ENCODE data around the gene ZNF384. TPM values are rescaled to one million over a fixed set of nuclear protein-coding genes. Genes with fewer than 3 reads are reported as not detected.

ZNF384 gene
- total RNA-seq, 1 experiment from 2014 or later: 68.5 TPM

GRCh38 chr12:6631549-6631961 is 57.6 kb downstream of the ZNF384 start:
- DNase-seq: no peak
- H3K4me3 Mint-ChIP-seq (ENCODE audit: low read depth, unreplicated experiment): no peak overlapping the region
- H3K27ac Mint-ChIP-seq (ENCODE audit: unreplicated experiment): no peak overlapping the region
- H3K9me3 Mint-ChIP-seq (ENCODE audit: low read depth, unreplicated experiment): no peaks in the 10 kb centered on the region
- intact Hi-C loops (cut with micrococcal nuclease; ENCODE audit: unreplicated experiment): no loop called here
- peaks cover 15% of the 10 kb centered on the region for H3K4me1 Mint-ChIP-seq (ENCODE audit: low read depth, unreplicated experiment)
- no TSS peak for BruUV-seq (replicated peaks)
- H3K36me3 Mint-ChIP-seq (ENCODE audit: insufficient read depth, unreplicated experiment): peaks cover 5% of the 10 kb centered on the region
- no peaks in the 10 kb centered on the region for H3K27me3 Mint-ChIP-seq (ENCODE audit: unreplicated experiment)
- TF ChIP-seq CTCF (IDR thresholded peaks at IDR 0.05; ENCODE audit: unreplicated experiment): no peak
- CTCF ChIA-PET: no interaction called here

- peaks cover 7% of the 10 kb centered on the region for H3K4me1 Mint-ChIP-seq (ENCODE audit: low read depth, unreplicated experiment)
- H3K27ac Mint-ChIP-seq (ENCODE audit: unreplicated experiment): no peak overlapping the region
- peaks cover 2% of the 10 kb centered on the region for H3K36me3 Mint-ChIP-seq (ENCODE audit: insufficient read depth, unreplicated experiment)
- TF ChIP-seq CTCF (IDR thresholded peaks at IDR 0.05; ENCODE audit: unreplicated experiment): no peak
- no peak for DNase-seq
- H3K4me3 Mint-ChIP-seq (ENCODE audit: low read depth, unreplicated experiment): no peak overlapping the region
- intact Hi-C loops (cut with micrococcal nuclease; ENCODE audit: unreplicated experiment): no loop called here
- no peaks in the 10 kb centered on the region for H3K27me3 Mint-ChIP-seq (ENCODE audit: unreplicated experiment)
- H3K9me3 Mint-ChIP-seq (ENCODE audit: low read depth, unreplicated experiment): no peaks in the 10 kb centered on the region
- CTCF ChIA-PET: no interaction called here
- no TSS peak for BruUV-seq (replicated peaks)
Measured at GRCh38 chr12:6630736-6631135, 58.4 kb downstream of the ZNF384 start.

- no peaks in the 10 kb centered on the region for H3K27me3 Mint-ChIP-seq (ENCODE audit: unreplicated experiment)
- H3K4me1 Mint-ChIP-seq (ENCODE audit: low read depth, unreplicated experiment): no peaks in the 10 kb centered on the region
- no peaks in the 10 kb centered on the region for H3K9me3 Mint-ChIP-seq (ENCODE audit: low read depth, unreplicated experiment)
- H3K36me3 Mint-ChIP-seq (ENCODE audit: insufficient read depth, unreplicated experiment): no peaks in the 10 kb centered on the region
- no TSS peak for BruUV-seq (replicated peaks)
- CTCF ChIA-PET: interaction anchor here (0.6 kb wide), 2 partner anchors 9 to 225 kb away, joined by 3 to 4 read pairs; no protein-coding TSS in a partner anchor
- no peak for TF ChIP-seq CTCF (IDR thresholded peaks at IDR 0.05; ENCODE audit: unreplicated experiment)
- no peak overlapping the region for H3K27ac Mint-ChIP-seq (ENCODE audit: unreplicated experiment)
- intact Hi-C loops (cut with micrococcal nuclease; ENCODE audit: unreplicated experiment): no loop called here
- H3K4me3 Mint-ChIP-seq (ENCODE audit: low read depth, unreplicated experiment): no peak overlapping the region
- no peak for DNase-seq
Measured at GRCh38 chr12:6627616-6628015, 61.6 kb downstream of the ZNF384 start.

- no peaks in the 10 kb centered on the region for H3K9me3 Mint-ChIP-seq (ENCODE audit: low read depth, unreplicated experiment)
- H3K27ac Mint-ChIP-seq (ENCODE audit: unreplicated experiment): no peak overlapping the region
- no peak for TF ChIP-seq CTCF (IDR thresholded peaks at IDR 0.05; ENCODE audit: unreplicated experiment)
- H3K4me3 Mint-ChIP-seq (ENCODE audit: low read depth, unreplicated experiment): no peak overlapping the region
- no peaks in the 10 kb centered on the region for H3K4me1 Mint-ChIP-seq (ENCODE audit: low read depth, unreplicated experiment)
- CTCF ChIA-PET: no interaction called here
- no peaks in the 10 kb centered on the region for H3K27me3 Mint-ChIP-seq (ENCODE audit: unreplicated experiment)
- intact Hi-C loops (cut with micrococcal nuclease; ENCODE audit: unreplicated experiment): no loop called here
- no peaks in the 10 kb centered on the region for H3K36me3 Mint-ChIP-seq (ENCODE audit: insufficient read depth, unreplicated experiment)
- no TSS peak for BruUV-seq (replicated peaks)
- no peak for DNase-seq
Measured at GRCh38 chr12:6626654-6627283, 62.4 kb downstream of the ZNF384 start.

All from Calu3 (cell line).